ENCODE measurements around the gene JPT2.

Gene JPT2

DNA sequence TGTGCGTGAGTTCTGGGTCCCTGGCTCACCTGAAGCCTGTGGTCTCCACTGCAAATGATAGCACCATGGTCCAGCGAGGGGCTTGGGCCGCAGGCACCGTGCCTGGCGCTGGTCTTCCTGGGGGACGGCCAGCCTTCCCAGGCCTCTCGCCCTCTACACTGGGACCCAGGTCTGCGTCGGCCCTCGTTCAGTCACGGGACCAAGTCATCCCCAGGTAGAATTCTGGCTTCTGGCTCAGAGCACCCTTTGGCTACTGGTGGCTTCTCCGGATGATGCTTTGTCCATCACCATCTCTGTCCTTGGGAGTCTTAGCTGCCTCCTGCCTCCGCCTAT lies 45.5 kb upstream of the JPT2 start:
- no peak overlapping the region for H2BK5ac ChIP-seq (ENCODE audit: low read depth, low read length, poor library complexity)
- DNase-seq, result no peak
- WGBS (ENCODE audit: extremely low coverage, insufficient coverage, insufficient read length), result no CpG with 5 or more reads among the region's 13 CpGs
- H2BK120ac ChIP-seq (ENCODE audit: insufficient read depth, low read length, poor library complexity), result no peak overlapping the region
- H3K9me3 ChIP-seq (ENCODE audit: insufficient read depth, low read depth, low read length), result peaks cover 3% of the 10 kb centered on the region
- no peak overlapping the region for H3K27ac ChIP-seq (ENCODE audit: low read depth, low read length)
- no peak overlapping the region for H2BK12ac ChIP-seq (ENCODE audit: low read length)
- no peak overlapping the region for H3K4ac ChIP-seq (ENCODE audit: low read depth, low read length)
- H3K27me3 ChIP-seq (ENCODE audit: insufficient read depth, low read length), result no peaks in the 10 kb centered on the region
- H3K4me2 ChIP-seq (ENCODE audit: low read length), result no peak overlapping the region
- no peak overlapping the region for H2AK5ac ChIP-seq (ENCODE audit: low read length)
- H3K4me3 ChIP-seq (ENCODE audit: low read depth, low read length), result no peak overlapping the region
- no peak overlapping the region for H4K8ac ChIP-seq (ENCODE audit: low read depth, low read length)
- H3K4me1 ChIP-seq (ENCODE audit: control insufficient read depth in 1 of 2, insufficient read depth in 2 of 2, low read length in 2 of 2), result no peaks in the 10 kb centered on the region
- H3K14ac ChIP-seq (ENCODE audit: low read length), result no peak overlapping the region
- peaks cover 57 to 75% of the 10 kb centered on the region in 2 experiments for H3K36me3 ChIP-seq (ENCODE audit: control insufficient read depth in 1 of 2, insufficient read depth in 2 of 2, low read length in 2 of 2)
- no peak overlapping the region for H2AFZ ChIP-seq (ENCODE audit: insufficient read depth, low read length, poor library complexity)
- H3K23ac ChIP-seq (ENCODE audit: low read length), result no peak overlapping the region
- no peaks in the 10 kb centered on the region for H3K79me2 ChIP-seq (ENCODE audit: control insufficient read depth, insufficient read depth, low read length, poor library complexity)
- no peak overlapping the region for H4K12ac ChIP-seq (ENCODE audit: low read depth, low read length)
- H3K18ac ChIP-seq (ENCODE audit: low read length), result no peak overlapping the region
- no peaks in the 10 kb centered on the region for H3K79me1 ChIP-seq (ENCODE audit: low read length)
- H4K91ac ChIP-seq (ENCODE audit: low read depth, low read length), result no peak overlapping the region
- H3K9ac ChIP-seq (ENCODE audit: low read length), result no peak overlapping the region

DNA sequence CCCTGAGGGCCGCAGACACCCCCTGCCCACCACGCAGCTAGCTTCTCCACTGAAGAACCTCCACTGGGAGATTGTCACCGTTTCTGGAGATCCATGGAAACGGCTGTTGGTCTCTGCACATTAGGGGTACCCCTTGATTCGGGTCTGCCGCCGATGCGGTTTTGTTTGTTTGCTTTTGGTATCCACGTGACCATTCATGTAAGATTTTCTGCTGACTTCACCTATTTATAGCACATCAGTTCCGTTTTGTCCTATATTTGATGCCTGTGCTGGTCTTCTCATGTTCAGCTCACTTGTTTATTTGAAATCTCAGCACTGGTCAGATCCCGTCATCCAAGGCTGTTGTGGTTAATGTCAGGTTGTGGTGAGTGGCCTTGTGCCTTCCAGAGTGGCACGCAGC lies 44.8 kb upstream of the JPT2 start:
- H2BK5ac ChIP-seq (ENCODE audit: low read depth, low read length, poor library complexity), result no peak overlapping the region

DNA sequence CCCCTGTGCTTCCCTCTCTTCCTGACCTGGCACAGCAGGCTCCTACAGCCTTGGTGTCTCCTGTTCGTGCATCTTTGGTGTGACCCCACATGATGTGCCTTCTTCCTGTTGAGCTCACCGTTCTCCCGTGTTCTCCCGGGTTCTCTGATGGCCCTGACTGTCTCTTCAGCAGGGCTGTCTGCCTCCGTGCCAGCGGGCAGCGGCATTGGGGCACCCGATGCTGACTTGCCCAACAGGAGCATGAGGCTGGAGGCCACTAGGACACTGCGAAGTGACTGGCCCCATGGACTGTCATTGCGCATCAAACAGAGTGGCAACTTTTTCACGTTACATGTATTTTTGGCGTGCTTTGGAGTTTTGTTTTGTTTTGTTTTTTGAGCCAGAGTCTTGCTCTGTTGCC lies 43.5 kb upstream of the JPT2 start:
- Histone ChIP-seq H4K8ac (ENCODE audit: low read depth, low read length) (no peak overlapping the region), H2AK5ac (ENCODE audit: low read length) (no peak overlapping the region), H3K27me3 (ENCODE audit: insufficient read depth, low read length) (no peaks in the 10 kb centered on the region), H3K18ac (ENCODE audit: low read length) (no peak overlapping the region), H3K27ac (ENCODE audit: low read depth, low read length) (no peak overlapping the region), H4K91ac (ENCODE audit: low read depth, low read length) (no peak overlapping the region), H3K9ac (ENCODE audit: low read length) (no peak overlapping the region), H3K36me3 (ENCODE audit: control insufficient read depth in 1 of 2, insufficient read depth in 2 of 2, low read length in 2 of 2) (peaks cover 59 to 79% of the 10 kb centered on the region in 2 experiments), H2AFZ (ENCODE audit: insufficient read depth, low read length, poor library complexity) (no peak overlapping the region), H3K4me1 (ENCODE audit: control insufficient read depth in 1 of 2, insufficient read depth in 2 of 2, low read length in 2 of 2) (no peaks in the 10 kb centered on the region), H2BK12ac (ENCODE audit: low read length) (no peak overlapping the region), H3K23ac (ENCODE audit: low read length) (no peak overlapping the region), H2BK5ac (ENCODE audit: low read depth, low read length, poor library complexity) (no peak overlapping the region), H3K79me1 (ENCODE audit: low read length) (no peaks in the 10 kb centered on the region), H2BK120ac (ENCODE audit: insufficient read depth, low read length, poor library complexity) (no peak overlapping the region), H3K4me2 (ENCODE audit: low read length) (no peak overlapping the region), H3K14ac (ENCODE audit: low read length) (no peak overlapping the region), H4K12ac (ENCODE audit: low read depth, low read length) (no peak overlapping the region), H3K9me3 (ENCODE audit: insufficient read depth, low read depth, low read length) (peaks cover 2% of the 10 kb centered on the region), H3K4me3 (ENCODE audit: low read depth, low read length) (no peak overlapping the region), H3K4ac (ENCODE audit: low read depth, low read length) (no peak overlapping the region), H3K79me2 (ENCODE audit: control insufficient read depth, insufficient read depth, low read length, poor library complexity) (no peaks in the 10 kb centered on the region)
- no peak for DNase-seq
- no CpG with 5 or more reads among the region's 12 CpGs for WGBS (ENCODE audit: extremely low coverage, insufficient coverage, insufficient read length)

More for the DNA sequence above, 44.8 kb upstream of the JPT2 start:
- WGBS (ENCODE audit: extremely low coverage, insufficient coverage, insufficient read length), result no CpG with 5 or more reads among the region's 12 CpGs
- Histone ChIP-seq H2BK12ac (ENCODE audit: low read length) (no peak overlapping the region), H3K9ac (ENCODE audit: low read length) (no peak overlapping the region), H3K18ac (ENCODE audit: low read length) (no peak overlapping the region), H3K4me2 (ENCODE audit: low read length) (no peak overlapping the region), H3K27ac (ENCODE audit: low read depth, low read length) (no peak overlapping the region), H3K4me1 (ENCODE audit: control insufficient read depth in 1 of 2, insufficient read depth in 2 of 2, low read length in 2 of 2) (no peaks in the 10 kb centered on the region), H3K79me2 (ENCODE audit: control insufficient read depth, insufficient read depth, low read length, poor library complexity) (no peaks in the 10 kb centered on the region), H3K36me3 (ENCODE audit: control insufficient read depth in 1 of 2, insufficient read depth in 2 of 2, low read length in 2 of 2) (peaks cover 63 to 80% of the 10 kb centered on the region in 2 experiments), H3K9me3 (ENCODE audit: insufficient read depth, low read depth, low read length) (peaks cover 3% of the 10 kb centered on the region), H2AFZ (ENCODE audit: insufficient read depth, low read length, poor library complexity) (no peak overlapping the region), H4K12ac (ENCODE audit: low read depth, low read length) (no peak overlapping the region), H3K27me3 (ENCODE audit: insufficient read depth, low read length) (no peaks in the 10 kb centered on the region), H2AK5ac (ENCODE audit: low read length) (no peak overlapping the region), H3K4me3 (ENCODE audit: low read depth, low read length) (no peak overlapping the region), H4K8ac (ENCODE audit: low read depth, low read length) (no peak overlapping the region), H2BK120ac (ENCODE audit: insufficient read depth, low read length, poor library complexity) (no peak overlapping the region), H3K14ac (ENCODE audit: low read length) (no peak overlapping the region), H3K79me1 (ENCODE audit: low read length) (no peaks in the 10 kb centered on the region), H3K23ac (ENCODE audit: low read length) (no peak overlapping the region), H4K91ac (ENCODE audit: low read depth, low read length) (no peak overlapping the region), H3K4ac (ENCODE audit: low read depth, low read length) (no peak overlapping the region)
- no peak for DNase-seq

DNA sequence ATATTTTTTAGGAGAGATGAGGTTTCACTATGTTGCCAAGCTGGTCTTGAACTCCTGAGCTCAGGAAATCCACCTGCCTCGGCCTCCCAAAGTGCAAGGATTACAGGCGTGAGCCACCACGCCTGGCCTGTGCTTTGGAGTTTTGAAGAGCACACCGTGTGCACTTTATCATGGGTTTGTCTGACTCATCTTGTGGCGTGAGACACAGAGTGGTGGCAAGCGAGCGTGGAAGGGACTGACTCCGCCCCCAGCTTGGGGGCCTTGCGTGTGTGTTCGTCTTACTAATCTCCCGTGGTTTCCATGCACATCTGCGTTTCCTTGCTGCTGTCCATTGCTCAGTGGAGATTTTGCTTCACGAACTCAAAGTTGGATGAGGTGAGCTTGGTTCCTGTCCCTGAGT lies 43.0 kb upstream of the JPT2 start:
- H3K9ac ChIP-seq (ENCODE audit: low read length), result no peak overlapping the region
- H3K23ac ChIP-seq (ENCODE audit: low read length), result no peak overlapping the region
- peaks cover 2% of the 10 kb centered on the region for H3K9me3 ChIP-seq (ENCODE audit: insufficient read depth, low read depth, low read length)
- no peak overlapping the region for H3K14ac ChIP-seq (ENCODE audit: low read length)
- peak overlapping the region; percentile 25 for H3K18ac ChIP-seq (ENCODE audit: low read length)
- no peak for DNase-seq
- H2BK120ac ChIP-seq (ENCODE audit: insufficient read depth, low read length, poor library complexity), result no peak overlapping the region
- no peak overlapping the region for H2BK5ac ChIP-seq (ENCODE audit: low read depth, low read length, poor library complexity)
- H2AFZ ChIP-seq (ENCODE audit: insufficient read depth, low read length, poor library complexity), result no peak overlapping the region
- no peak overlapping the region for H4K91ac ChIP-seq (ENCODE audit: low read depth, low read length)
- no peak overlapping the region for H3K4me3 ChIP-seq (ENCODE audit: low read depth, low read length)
- no peak overlapping the region for H2BK12ac ChIP-seq (ENCODE audit: low read length)
- H3K27me3 ChIP-seq (ENCODE audit: insufficient read depth, low read length), result no peaks in the 10 kb centered on the region
- no peak overlapping the region for H3K4ac ChIP-seq (ENCODE audit: low read depth, low read length)
- H2AK5ac ChIP-seq (ENCODE audit: low read length), result no peak overlapping the region
- no CpG with 5 or more reads among the region's 13 CpGs for WGBS (ENCODE audit: extremely low coverage, insufficient coverage, insufficient read length)
- H3K79me2 ChIP-seq (ENCODE audit: control insufficient read depth, insufficient read depth, low read length, poor library complexity), result no peaks in the 10 kb centered on the region
- H3K4me1 ChIP-seq (ENCODE audit: control insufficient read depth in 1 of 2, insufficient read depth in 2 of 2, low read length in 2 of 2), result no peaks in the 10 kb centered on the region
- no peaks in the 10 kb centered on the region for H3K79me1 ChIP-seq (ENCODE audit: low read length)
- H3K36me3 ChIP-seq (ENCODE audit: control insufficient read depth in 1 of 2, insufficient read depth in 2 of 2, low read length in 2 of 2), result peaks cover 56 to 77% of the 10 kb centered on the region in 2 experiments
- no peak overlapping the region for H4K8ac ChIP-seq (ENCODE audit: low read depth, low read length)
- no peak overlapping the region for H4K12ac ChIP-seq (ENCODE audit: low read depth, low read length)
- H3K27ac ChIP-seq (ENCODE audit: low read depth, low read length), result no peak overlapping the region
- H3K4me2 ChIP-seq (ENCODE audit: low read length), result no peak overlapping the region

All from trophoblast cell (in vitro differentiated cells and primary cell).